ENCODE results near the gene CDC42BPB.

Gene CDC42BPB

GRCh38 chr14:102943979-102944378, 113.4 kb downstream of the CDC42BPB start:
- no peak overlapping the region for H3K4me2 ChIP-seq (ENCODE audit: low read length)
- no peaks in the 10 kb centered on the region for H3K79me2 ChIP-seq (ENCODE audit: control insufficient read depth, low read length)
- no peak overlapping the region for H3K4me3 ChIP-seq (ENCODE audit: low read length)
- H3K27ac ChIP-seq (ENCODE audit: low read depth, low read length): no peak overlapping the region
- TF ChIP-seq CTCF (IDR thresholded peaks at IDR 0.05; ENCODE audit: low read depth, low read length, poor library complexity, severe bottlenecking): no peak
- TF ChIP-seq EZH2phosphoT487 (IDR thresholded peaks at IDR 0.05; ENCODE audit: borderline replicate concordance, low read length): no peak
- no peaks in the 10 kb centered on the region for H3K27me3 ChIP-seq (ENCODE audit: control insufficient read depth, low read length)
- peaks cover 61% of the 10 kb centered on the region for H3K4me1 ChIP-seq (ENCODE audit: control insufficient read depth, low read length)
- H3K9me2 ChIP-seq (replicated peaks; ENCODE audit: control insufficient read depth, low read length): no peaks in the 10 kb centered on the region
- H3F3A ChIP-seq (ENCODE audit: control insufficient read depth, insufficient read depth): peaks cover 9% of the 10 kb centered on the region; the same call in 1 of the 2 replicates
- H4K20me1 ChIP-seq (ENCODE audit: control insufficient read depth, insufficient read depth, low read depth, low read length): no peaks in the 10 kb centered on the region
- no peaks in the 10 kb centered on the region for H3K36me3 ChIP-seq (ENCODE audit: control insufficient read depth, low read length)
- no peaks in the 10 kb centered on the region for H3K9me3 ChIP-seq (ENCODE audit: control insufficient read depth, insufficient read depth, low read length)

GRCh38 chr14:102943454-102943853, 113.9 kb downstream of the CDC42BPB start:
- H3F3A ChIP-seq (ENCODE audit: control insufficient read depth, insufficient read depth): peaks cover 9% of the 10 kb centered on the region; the same call in 1 of the 2 replicates
- no peak overlapping the region for H3K27ac ChIP-seq (ENCODE audit: low read depth, low read length)
- no peaks in the 10 kb centered on the region for H4K20me1 ChIP-seq (ENCODE audit: control insufficient read depth, insufficient read depth, low read depth, low read length)
- no peaks in the 10 kb centered on the region for H3K79me2 ChIP-seq (ENCODE audit: control insufficient read depth, low read length)
- no peaks in the 10 kb centered on the region for H3K9me3 ChIP-seq (ENCODE audit: control insufficient read depth, insufficient read depth, low read length)
- no peak overlapping the region for H3K4me3 ChIP-seq (ENCODE audit: low read length)
- peaks cover 56% of the 10 kb centered on the region for H3K4me1 ChIP-seq (ENCODE audit: control insufficient read depth, low read length)
- no peak overlapping the region for H3K4me2 ChIP-seq (ENCODE audit: low read length)
- no peak for TF ChIP-seq EZH2phosphoT487 (IDR thresholded peaks at IDR 0.05; ENCODE audit: borderline replicate concordance, low read length)
- no peak for TF ChIP-seq CTCF (IDR thresholded peaks at IDR 0.05; ENCODE audit: low read depth, low read length, poor library complexity, severe bottlenecking)
- H3K9me2 ChIP-seq (replicated peaks; ENCODE audit: control insufficient read depth, low read length): no peaks in the 10 kb centered on the region
- no peaks in the 10 kb centered on the region for H3K36me3 ChIP-seq (ENCODE audit: control insufficient read depth, low read length)
- no peaks in the 10 kb centered on the region for H3K27me3 ChIP-seq (ENCODE audit: control insufficient read depth, low read length)

- Histone ChIP-seq H3K9me3 (ENCODE audit: control insufficient read depth, insufficient read depth, low read length) (no peaks in the 10 kb centered on the region), H3K9me2 (replicated peaks; ENCODE audit: control insufficient read depth, low read length) (no peaks in the 10 kb centered on the region), H3K36me3 (ENCODE audit: control insufficient read depth, low read length) (no peaks in the 10 kb centered on the region), H3K27ac (ENCODE audit: low read depth, low read length) (peak overlapping the region; percentile 70), H3K4me2 (ENCODE audit: low read length) (peak overlapping the region; percentile 44), H3K27me3 (ENCODE audit: control insufficient read depth, low read length) (no peaks in the 10 kb centered on the region), H3K79me2 (ENCODE audit: control insufficient read depth, low read length) (no peaks in the 10 kb centered on the region), H4K20me1 (ENCODE audit: control insufficient read depth, insufficient read depth, low read depth, low read length) (no peaks in the 10 kb centered on the region), H3K4me3 (ENCODE audit: low read length) (peak overlapping the region; percentile 19), H3K4me1 (ENCODE audit: control insufficient read depth, low read length) (peaks cover 61% of the 10 kb centered on the region), H3F3A (ENCODE audit: control insufficient read depth, insufficient read depth) (peaks cover 8% of the 10 kb centered on the region; the same call in 1 of the 2 replicates)
- TF ChIP-seq EZH2phosphoT487 (IDR thresholded peaks at IDR 0.05; ENCODE audit: borderline replicate concordance, low read length): no peak
- TF ChIP-seq CTCF (IDR thresholded peaks at IDR 0.05; ENCODE audit: low read depth, low read length, poor library complexity, severe bottlenecking): no peak
Observed at GRCh38 chr14:102942069-102942468, 115.3 kb downstream of the CDC42BPB start.

Data from DOHH2 (cell line).